Skeletal muscle cell (primary cell): ENCODE measurements around the gene STIM2.
"Not testable (repeated sequence)": the region's sequence is repeated elsewhere in the genome, so short reads cannot be mapped to it uniquely, and the experiment has no call there.

Experiments
- DNase-seq: peaks from one replicate; pipeline ENCODE4 v3.0.0-alpha.2; 2010; ENCODE audit warnings: low read depth
- H3K4me3 ChIP-seq: 2 replicates; pipeline ENCODE4 v1.5.1; 2011; ENCODE audit warnings: low read depth, mild to moderate bottlenecking, control low read depth, low read length, moderate library complexity

Gene STIM2

DNA sequence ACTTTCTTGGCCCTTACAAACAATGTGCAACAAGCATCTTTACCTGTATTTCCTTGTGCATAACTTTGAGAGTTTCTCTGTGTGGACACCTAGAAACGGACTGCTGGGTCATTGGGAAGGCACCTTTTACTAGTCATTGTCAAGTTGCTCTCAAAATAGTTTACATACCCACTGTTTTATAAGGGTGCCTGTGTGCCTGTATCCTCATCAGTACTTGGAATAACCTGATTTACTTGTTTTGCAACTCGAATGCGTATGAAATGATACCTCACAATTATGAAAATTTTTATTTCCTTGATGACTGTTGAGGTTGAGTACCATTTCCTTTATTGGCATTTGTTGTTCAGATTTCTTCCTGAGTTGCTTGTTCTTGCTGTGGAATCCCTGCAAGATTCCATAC is 150.8 kb downstream of the STIM2 start:
- no peak overlapping the region for H3K4me3 ChIP-seq
- no peak for DNase-seq

- no peak overlapping the region for H3K4me3 ChIP-seq
- DNase-seq = no peak
These were observed 152.4 kb downstream of the STIM2 start for GRCh38 chr4:27013012-27013411.

DNA sequence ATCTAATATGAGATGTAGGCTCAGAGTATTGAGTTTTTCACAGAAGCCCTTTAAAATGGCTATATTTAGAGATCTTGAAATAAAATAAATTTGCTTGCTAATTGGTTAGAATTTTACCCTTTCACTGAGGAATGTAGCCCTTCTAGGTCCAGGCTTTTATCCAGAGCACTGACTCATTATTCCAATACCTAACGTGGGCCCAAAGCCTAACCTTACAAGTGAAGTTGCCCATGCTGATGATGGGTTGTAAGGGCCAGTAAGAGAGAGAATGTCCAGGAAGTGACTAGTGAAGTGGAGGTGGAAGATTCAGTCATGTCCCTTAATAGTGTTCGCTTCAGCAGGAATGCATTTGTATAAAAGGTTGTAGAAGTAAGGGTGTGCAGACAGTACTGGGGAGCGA is 155.9 kb downstream of the STIM2 start:
- no peak overlapping the region for H3K4me3 ChIP-seq
- DNase-seq = no peak

- H3K4me3 ChIP-seq = no peak overlapping the region
- DNase-seq = no peak
These were observed 157.0 kb downstream of the STIM2 start for GRCh38 chr4:27017623-27018022.

- no peak overlapping the region for H3K4me3 ChIP-seq
These were observed 157.4 kb downstream of the STIM2 start for GRCh38 chr4:27018076-27018475.

DNA sequence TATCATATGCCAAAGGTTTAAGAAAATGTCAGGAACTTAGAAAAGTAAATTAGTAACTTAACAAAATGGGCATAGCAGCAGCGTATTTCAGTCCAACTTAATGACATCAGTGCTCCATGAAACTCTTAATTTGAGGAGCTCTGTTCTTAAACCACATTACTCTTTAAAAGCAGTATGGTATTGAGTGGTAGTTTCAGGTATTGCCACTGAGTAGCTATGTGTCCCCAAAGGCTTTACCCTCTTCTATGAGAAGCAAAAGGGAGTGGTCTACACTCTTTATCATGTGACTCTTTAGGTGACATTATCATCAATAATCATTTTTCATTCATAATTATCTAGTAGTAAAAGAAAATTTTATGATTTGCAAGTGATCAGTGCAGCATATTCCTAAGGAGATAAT is 158.3 kb downstream of the STIM2 start:
- no peak for DNase-seq
- no peak overlapping the region for H3K4me3 ChIP-seq

More at GRCh38 chr4:27018076-27018475, 157.4 kb downstream of the STIM2 start:
- no peak for DNase-seq

DNA sequence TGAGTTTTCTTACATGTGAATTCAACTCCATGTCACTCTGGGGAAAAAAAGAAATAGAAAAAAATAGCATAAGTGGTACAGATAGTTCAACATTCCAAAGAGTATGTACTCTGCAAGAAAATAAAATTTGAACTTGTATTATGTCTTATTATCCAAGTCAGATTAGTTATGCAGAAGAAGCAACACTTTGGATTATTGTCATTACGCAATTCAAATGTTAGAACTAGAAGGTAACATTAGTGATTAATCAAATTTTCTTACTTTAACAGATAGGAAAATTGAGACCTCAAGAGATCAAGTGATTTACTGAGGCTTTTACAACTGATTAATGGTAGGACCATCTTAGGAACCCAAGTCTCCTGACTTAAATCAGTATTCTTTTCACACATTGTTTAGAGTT is 159.1 kb downstream of the STIM2 start:
- no peak overlapping the region for H3K4me3 ChIP-seq
- DNase-seq = no peak

DNA sequence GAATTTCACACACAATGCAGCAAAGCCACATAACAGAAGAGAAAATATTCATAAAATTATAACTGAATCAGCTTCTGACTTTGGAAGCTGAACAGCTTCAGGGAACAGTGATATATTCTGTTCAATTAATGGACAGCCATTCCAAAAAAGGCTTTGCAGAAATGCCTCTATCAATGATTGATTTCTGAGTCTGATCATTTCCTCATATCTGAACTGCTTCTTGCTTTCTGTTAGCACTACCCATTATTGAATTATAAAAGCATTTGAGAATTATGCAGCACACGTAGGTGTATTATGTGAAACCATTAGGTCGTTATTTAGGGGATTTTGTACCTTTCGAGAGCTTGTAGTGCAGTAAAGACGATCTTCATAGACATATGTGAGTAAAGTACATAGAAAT is 159.6 kb downstream of the STIM2 start:
- DNase-seq = no peak
- H3K4me3 ChIP-seq = no peak overlapping the region

GRCh38 chr4:27020603-27021002 is 160.0 kb downstream of the STIM2 start:
- no peak for DNase-seq
- H3K4me3 ChIP-seq = no peak overlapping the region

GRCh38 chr4:27022963-27023362 is 162.3 kb downstream of the STIM2 start:
- DNase-seq = no peak
- H3K4me3 ChIP-seq = no peak overlapping the region

- DNase-seq = no peak
- no peak overlapping the region for H3K4me3 ChIP-seq
These were observed 162.7 kb downstream of the STIM2 start for GRCh38 chr4:27023366-27023765.

DNA sequence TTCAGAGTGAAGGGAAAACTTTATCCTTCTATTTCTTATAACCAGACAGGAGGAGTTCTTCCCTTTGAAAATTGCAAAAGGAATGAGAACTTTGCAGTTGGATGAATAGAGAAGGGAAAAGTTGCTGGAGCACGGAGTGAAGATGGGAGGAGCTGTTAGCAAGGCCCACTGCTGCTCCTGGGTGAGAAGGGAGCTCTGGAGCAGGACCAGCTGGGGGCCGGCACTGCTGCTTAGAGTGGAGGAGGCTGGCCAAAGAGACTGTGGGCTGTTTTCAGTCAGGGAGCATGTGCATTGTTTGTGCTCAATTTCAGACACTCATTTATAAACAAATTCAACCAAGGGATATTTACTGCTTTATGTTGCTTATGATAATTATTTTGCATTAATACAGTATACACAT is 164.2 kb downstream of the STIM2 start:
- H3K4me3 ChIP-seq = no peak overlapping the region
- DNase-seq = no peak

DNA sequence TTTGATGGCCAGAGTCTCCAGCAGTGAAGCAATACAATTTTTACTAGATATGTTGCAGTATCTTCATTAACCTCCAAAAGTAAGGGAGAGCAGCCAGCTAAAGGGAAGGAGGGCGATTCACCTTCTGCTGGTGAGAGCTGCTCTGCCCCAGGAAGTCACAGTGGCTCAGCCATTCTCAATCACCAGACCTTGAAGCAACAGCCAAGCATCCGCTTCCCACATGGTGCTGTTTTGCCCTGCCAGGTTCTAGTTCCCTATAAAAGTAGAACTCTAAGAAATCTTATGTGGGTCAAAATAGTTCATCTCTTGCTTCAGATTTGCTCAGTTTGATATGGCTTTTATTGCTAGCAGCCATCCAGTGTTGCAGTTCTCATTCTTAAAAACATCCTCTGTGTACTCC is 166.8 kb downstream of the STIM2 start:
- no peak for DNase-seq
- H3K4me3 ChIP-seq = no peak overlapping the region

DNA sequence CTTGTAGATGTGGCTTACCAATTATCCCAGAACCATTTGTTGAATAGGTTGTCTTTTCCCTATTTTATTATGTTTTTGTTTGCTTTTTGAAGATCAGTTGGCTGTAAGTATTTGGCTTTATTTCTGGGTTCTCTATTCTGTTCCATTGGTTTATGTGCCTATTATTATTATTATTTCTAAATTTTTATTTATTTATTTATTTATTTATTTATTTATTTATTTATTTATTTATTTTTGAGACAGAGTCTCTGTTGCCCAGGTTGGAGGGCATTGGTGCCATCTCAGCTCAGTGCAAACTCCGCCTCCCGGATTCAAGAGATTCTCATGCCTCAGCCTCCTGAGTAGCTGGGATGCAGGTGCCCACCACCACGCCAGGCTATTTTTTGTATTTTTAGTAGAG is 174.5 kb downstream of the STIM2 start:
- DNase-seq, H3K4me3 ChIP-seq: not testable (repeated sequence)

- DNase-seq = no peak
- no peak overlapping the region for H3K4me3 ChIP-seq
These were observed 179.7 kb downstream of the STIM2 start for GRCh38 chr4:27040356-27040755.

- no peak overlapping the region for H3K4me3 ChIP-seq
- DNase-seq = no peak
These were observed 181.8 kb downstream of the STIM2 start for GRCh38 chr4:27042411-27042810.

DNA sequence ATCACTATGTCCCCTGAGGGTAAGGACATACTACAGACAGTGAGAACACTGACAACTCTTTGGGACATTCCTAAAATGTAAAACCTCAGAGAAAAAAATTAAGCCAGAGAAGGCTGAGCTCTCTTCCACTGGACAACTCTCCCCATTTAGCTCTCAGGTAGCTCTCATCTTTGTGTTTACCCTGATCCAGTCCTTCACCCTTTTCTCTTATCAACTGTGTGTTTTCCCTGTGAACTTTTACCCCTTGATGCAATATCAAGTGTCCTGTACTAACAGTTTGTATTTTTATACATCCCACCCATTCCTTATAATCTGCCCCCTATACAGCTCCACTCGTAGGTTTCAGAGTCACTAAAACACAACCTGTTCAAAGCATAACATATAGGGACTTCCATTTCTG is 182.6 kb downstream of the STIM2 start:
- DNase-seq = no peak
- H3K4me3 ChIP-seq = no peak overlapping the region

GRCh38 chr4:27046851-27047250 is 186.2 kb downstream of the STIM2 start:
- no peak for DNase-seq
- H3K4me3 ChIP-seq = no peak overlapping the region

- no peak for DNase-seq
- H3K4me3 ChIP-seq = peak overlapping the region; percentile 40
These were observed 188.0 kb downstream of the STIM2 start for GRCh38 chr4:27048429-27049238.

DNA sequence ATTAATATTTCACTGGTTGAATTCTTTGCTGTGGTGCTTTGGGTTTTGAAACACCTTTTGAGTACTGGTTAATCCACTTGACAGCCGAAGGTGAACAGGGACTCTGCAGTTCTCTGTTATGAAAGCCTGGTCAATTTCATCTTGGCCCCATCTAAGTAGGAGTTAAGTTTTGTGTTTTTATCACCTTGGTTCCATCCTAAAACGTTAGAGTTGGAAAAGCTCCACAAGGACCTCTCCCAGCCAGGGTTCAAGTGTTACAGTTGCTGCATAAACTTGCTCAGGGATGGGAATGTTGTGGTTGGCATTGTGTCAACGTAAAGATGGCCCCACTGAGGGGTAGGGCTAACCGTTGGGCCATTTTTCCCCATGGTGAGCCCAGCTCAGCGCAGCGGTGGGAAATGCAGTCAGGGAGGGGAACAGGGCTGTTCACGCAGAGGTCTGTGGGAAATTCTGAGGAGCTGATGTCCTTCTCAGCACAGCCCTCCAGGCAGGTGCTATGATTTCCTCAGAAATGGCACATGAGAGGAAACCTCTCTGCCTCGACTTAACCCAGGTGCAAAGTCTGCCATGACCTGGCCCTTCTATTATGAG is 188.7 kb downstream of the STIM2 start:
- H3K4me3 ChIP-seq = no peak overlapping the region
- DNase-seq = no peak

GRCh38 chr4:27050731-27051130 is 190.1 kb downstream of the STIM2 start:
- H3K4me3 ChIP-seq = no peak overlapping the region
- no peak for DNase-seq
